SW 1271 (cell line): Measurements from ENCODE around the gene NFS1.
"Not testable (repeated sequence)": the region's sequence is repeated elsewhere in the genome, so short reads cannot be mapped to it uniquely, and the experiment has no call there.

Experiments
- DNase-seq, 2 experiments: peaks; one replicate each; lab custom pipeline; 2025; lab: John Stamatoyannopoulos, UW

Gene NFS1

GRCh38 chr20:35699127-35699956, at the start of gene NFS1, which contains the start of gene ROMO1:
TSS of gene NFS1 (minus strand) at chr20:35699352. CDS start at chr20:35699288, 64 bp downstream.
TSS of gene ROMO1 (plus strand) at chr20:35699405. CDS start at chr20:35699633, 228 bp downstream.
- DNase-seq = peak; percentile 94 to 95

- DNase-seq = not testable (repeated sequence)
Observed at GRCh38 chr20:35744492-35744841, 45.3 kb upstream of the NFS1 start.

- no peak for DNase-seq
Observed at GRCh38 chr20:35743693-35744491, 44.7 kb upstream of the NFS1 start.

GRCh38 chr20:35742741-35743523, 43.8 kb upstream of the NFS1 start:
- DNase-seq = peak in 1 of 2 experiments; percentile 68

GRCh38 chr20:35741892-35742740, 43.0 kb upstream of the NFS1 start, which contains the start of gene RBM39:
TSS of gene RBM39 (minus strand) at chr20:35742260. CDS start at chr20:35740874, 1,386 bp downstream.
- peak; percentile 100 for DNase-seq

- DNase-seq = peak; percentile 48 to 85
Observed at GRCh38 chr20:35739294-35740163, 40.4 kb upstream of the NFS1 start.

- DNase-seq = no peak
Observed at GRCh38 chr20:35738410-35739179, 39.4 kb upstream of the NFS1 start.

GRCh38 chr20:35737865-35738333, 38.7 kb upstream of the NFS1 start:
- no peak for DNase-seq

- no peak for DNase-seq
Observed at GRCh38 chr20:35735826-35736470, 36.8 kb upstream of the NFS1 start.

GRCh38 chr20:35734777-35735649, 35.9 kb upstream of the NFS1 start:
- no peak for DNase-seq

- DNase-seq = no peak
Observed at GRCh38 chr20:35734374-35734773, 35.2 kb upstream of the NFS1 start.

- DNase-seq = no peak
Observed at GRCh38 chr20:35732644-35732982, 33.5 kb upstream of the NFS1 start.

- no peak for DNase-seq
Observed at GRCh38 chr20:35731862-35732643, 32.9 kb upstream of the NFS1 start.

- DNase-seq = no peak
Observed at GRCh38 chr20:35731469-35731788, 32.3 kb upstream of the NFS1 start.

GRCh38 chr20:35730583-35731468, 31.7 kb upstream of the NFS1 start:
- DNase-seq = no peak
